GM19239 (cell line): ENCODE data around the gene TNIK.
"Not testable (repeated sequence)": the region's sequence is repeated elsewhere in the genome, so short reads cannot be mapped to it uniquely, and the experiment has no call there.

ENCODE experiments used
- DNase-seq: peaks from one replicate; pipeline ENCODE4 v3.0.0; 2011; ENCODE audit warnings: low spot score; ENCODE audit not compliant: insufficient read length
- FAIRE-seq: peaks from 2 replicates; lab custom pipeline; 2011; peaks lifted over from hg19 to GRCh38; lab: Jason Lieb, UNC

Gene TNIK

GRCh38 chr3:171427771-171428320, 32.4 kb downstream of the TNIK start:
- DNase-seq (no peak), FAIRE-seq (no peak)

- not testable (repeated sequence) for FAIRE-seq, DNase-seq
Measured at GRCh38 chr3:171424063-171424462, 36.1 kb downstream of the TNIK start.

- not testable (repeated sequence) for DNase-seq, FAIRE-seq
Measured at GRCh38 chr3:171422855-171423254, 37.4 kb downstream of the TNIK start.

- no peak for FAIRE-seq
- DNase-seq = no peak
Measured at GRCh38 chr3:171420667-171421066, 39.5 kb downstream of the TNIK start.

- FAIRE-seq (no peak), DNase-seq (no peak)
Measured at GRCh38 chr3:171419457-171419856, 40.7 kb downstream of the TNIK start.

- no peak for DNase-seq
- no peak for FAIRE-seq
Measured at GRCh38 chr3:171417813-171418212, 42.4 kb downstream of the TNIK start.

GRCh38 chr3:171417137-171417536, 43.1 kb downstream of the TNIK start:
- DNase-seq = no peak

GRCh38 chr3:171416666-171417065, 43.5 kb downstream of the TNIK start:
- FAIRE-seq (peak; percentile 21), DNase-seq (no peak)

More at GRCh38 chr3:171417137-171417536, 43.1 kb downstream of the TNIK start:
- no peak for FAIRE-seq

- FAIRE-seq = no peak
- DNase-seq = no peak
Measured at GRCh38 chr3:171416061-171416460, 44.1 kb downstream of the TNIK start.

GRCh38 chr3:171415070-171415469, 45.1 kb downstream of the TNIK start:
- FAIRE-seq = no peak
- DNase-seq = no peak

GRCh38 chr3:171412473-171412872, 47.7 kb downstream of the TNIK start:
- no peak for FAIRE-seq

GRCh38 chr3:171412054-171412453, 48.2 kb downstream of the TNIK start:
- FAIRE-seq (no peak), DNase-seq (no peak)

More at GRCh38 chr3:171412473-171412872, 47.7 kb downstream of the TNIK start:
- DNase-seq = no peak

GRCh38 chr3:171410186-171410585, 50.0 kb downstream of the TNIK start:
- FAIRE-seq (no peak), DNase-seq (no peak)

- FAIRE-seq = no peak
- DNase-seq = no peak
Measured at GRCh38 chr3:171407759-171408158, 52.4 kb downstream of the TNIK start.

- no peak for FAIRE-seq
- DNase-seq = no peak
Measured at GRCh38 chr3:171404376-171404967, 55.7 kb downstream of the TNIK start.

- FAIRE-seq = no peak
- no peak for DNase-seq
Measured at GRCh38 chr3:171402281-171402680, 57.9 kb downstream of the TNIK start.

- DNase-seq = no peak
- no peak for FAIRE-seq
Measured at GRCh38 chr3:171401432-171401831, 58.8 kb downstream of the TNIK start.

- FAIRE-seq = peak; percentile 44
Measured at GRCh38 chr3:171399842-171400241, 60.4 kb downstream of the TNIK start.

GRCh38 chr3:171398343-171398742, 61.9 kb downstream of the TNIK start:
- no peak for DNase-seq
- no peak for FAIRE-seq

More at GRCh38 chr3:171399842-171400241, 60.4 kb downstream of the TNIK start:
- DNase-seq = no peak

GRCh38 chr3:171397089-171397488, 63.1 kb downstream of the TNIK start:
- DNase-seq = no peak
- no peak for FAIRE-seq

GRCh38 chr3:171396048-171396447, 64.2 kb downstream of the TNIK start:
- FAIRE-seq = no peak
- DNase-seq = no peak
